Measurements from ENCODE around the gene MICAL2. TPM values are rescaled to one million over a fixed set of nuclear protein-coding genes. Genes with fewer than 3 reads are reported as not detected.

The MICAL2 gene
- total and polyA plus RNA-seq, 10 of the 15 experiments (the other 5 are each of a cell fraction or from before 2014, with no cell fraction given): 0.90 to 5.6 (median 2.4) TPM

DNA sequence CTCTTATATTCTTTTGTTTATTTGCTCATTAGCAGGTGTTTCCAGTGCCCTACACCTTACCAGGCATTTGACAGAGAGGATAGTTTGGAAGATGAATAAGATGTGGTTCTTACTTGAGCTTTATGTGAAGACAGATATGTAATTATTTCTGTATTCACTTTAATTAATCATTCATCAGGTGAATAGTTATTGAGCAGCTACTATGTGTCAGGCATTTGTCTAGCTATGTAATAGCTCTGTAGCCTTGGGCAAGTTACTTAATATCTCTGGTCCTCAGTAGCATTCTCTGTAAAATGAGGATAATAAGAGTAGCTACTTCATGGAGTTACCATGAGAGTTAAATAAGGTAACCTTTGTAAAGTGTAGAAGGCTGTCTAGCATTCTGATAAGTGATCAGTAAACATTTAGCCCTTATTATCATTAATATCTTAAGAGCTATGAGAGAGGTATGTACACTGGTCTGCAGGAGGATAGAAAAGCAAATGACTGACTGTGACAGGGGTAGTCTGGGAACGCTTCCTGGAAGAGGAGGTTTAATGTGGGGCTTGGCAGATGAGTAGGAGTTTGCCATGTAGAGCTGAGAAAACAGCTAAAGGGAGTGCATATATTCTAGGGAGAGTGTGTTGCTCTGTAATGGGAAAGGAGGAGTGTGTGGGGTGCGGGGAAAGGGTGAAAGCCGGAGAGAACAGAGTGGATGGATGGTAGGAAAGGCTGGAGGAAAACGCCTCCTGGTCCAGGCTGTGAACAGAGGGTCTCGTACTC is 56.1 kb downstream of the MICAL2 start (continued):
- TF ChIP-seq SIX5 (IDR thresholded peaks at IDR 0.05; ENCODE audit: low read depth, low read length, severe bottlenecking): no peak

DNA sequence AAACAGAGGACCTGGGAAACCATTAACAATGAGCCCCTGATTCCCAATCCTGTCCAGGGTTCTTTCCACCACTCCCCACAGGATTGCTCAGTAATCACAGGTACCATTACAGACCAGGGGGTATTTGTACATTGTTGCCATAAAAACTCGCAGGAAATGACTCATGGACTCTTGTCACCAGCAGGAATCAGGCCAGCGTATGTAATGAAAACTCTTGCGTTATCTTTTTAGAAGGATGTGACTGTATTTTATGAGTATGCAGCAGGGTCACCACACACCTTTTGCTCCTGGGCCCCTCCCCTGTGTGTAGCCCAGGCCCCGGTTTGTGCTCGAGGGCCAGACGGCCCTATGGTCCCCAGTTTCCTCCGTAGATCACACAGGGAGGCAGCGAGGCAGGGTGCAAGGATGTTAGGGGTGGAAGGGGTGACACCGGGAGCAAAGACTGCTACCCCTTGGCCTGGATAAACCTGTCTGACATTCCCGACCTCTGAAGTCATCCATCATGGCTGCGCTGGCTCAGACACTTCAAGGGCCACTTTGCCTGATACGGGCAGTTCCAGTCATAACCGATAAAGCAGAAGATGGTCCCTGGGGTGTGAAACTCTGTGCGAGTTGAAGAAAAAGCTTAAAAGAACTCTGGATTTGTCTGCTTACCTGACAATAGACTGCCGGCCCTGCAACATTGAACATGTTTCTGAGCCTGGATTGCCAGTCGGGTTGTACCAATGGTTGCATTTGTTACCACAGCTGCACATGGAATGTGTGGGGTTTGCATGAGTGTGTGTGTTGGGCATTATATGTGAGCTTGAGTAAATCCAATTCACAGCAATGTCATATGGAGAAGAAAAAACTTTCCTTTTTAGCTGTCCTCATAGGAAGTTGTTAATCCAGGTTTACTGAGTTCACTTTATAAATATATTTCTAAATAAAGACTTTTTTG is 56.9 kb downstream of the MICAL2 start:
- Histone ChIP-seq H3K4me3 (no peak overlapping the region), H4K20me1 (ENCODE audit: control insufficient read depth, insufficient read depth) (no peaks in the 10 kb centered on the region), H2AFZ (ENCODE audit: control insufficient read depth, low read depth, low read length) (no peak overlapping the region), H3K36me3 (ENCODE audit: control insufficient read depth in 2 of 2, insufficient read depth in 2 of 2, low read length in 1 of 2) (no peaks in the 10 kb centered on the region), H3K27me3 (replicated peaks in 1 of 2; ENCODE audit: control insufficient read depth in 2 of 2, insufficient read depth in 2 of 2, low read length in 1 of 2) (no peaks in the 10 kb centered on the region), H3K9me3 (replicated peaks; ENCODE audit: control insufficient read depth, insufficient read depth, low read length) (peaks cover 1% of the 10 kb centered on the region; the same call in 1 of the 3 replicates), H3K4me1 (ENCODE audit: control insufficient read depth, insufficient read depth, low read length) (no peaks in the 10 kb centered on the region), H3K79me2 (ENCODE audit: control insufficient read depth, insufficient read depth, low read length) (no peaks in the 10 kb centered on the region), H3K27ac (ENCODE audit: control insufficient read depth, insufficient read depth) (no peak overlapping the region), H3K4me2 (ENCODE audit: control insufficient read depth, insufficient read depth) (no peak overlapping the region), H3K9ac (ENCODE audit: control insufficient read depth, insufficient read depth, low read length) (no peak overlapping the region)
- no TSS peak for BruUV-seq (replicated peaks)
- intact Hi-C loops (cut with micrococcal nuclease; ENCODE audit: unreplicated experiment): no loop called here
- RAD21 ChIA-PET (ENCODE audit: unreplicated experiment): no interaction called here
- POLR2A ChIA-PET: no interaction called here
- CTCF ChIA-PET: interaction anchor here (5.9 kb wide), 1 partner anchor 68 kb away, joined by 47 read pairs; no protein-coding TSS in a partner anchor
- DNase-seq (ENCODE audit: low read depth, low spot score) (no peak), ATAC-seq (no peak), FAIRE-seq (no peak)
- in situ Hi-C loops (cut with MboI): no loop called here
- TF ChIP-seq BCL11A (IDR thresholded peaks at IDR 0.05; ENCODE audit: low read depth, low read length) (no peak), IKZF1 (conservative IDR thresholded peaks at IDR 0.05) (no peak), NR2C1 (IDR thresholded peaks at IDR 0.05) (no peak), NFIC (IDR thresholded peaks at IDR 0.05; ENCODE audit: low read depth, low read length) (no peak), FOS (IDR thresholded peaks at IDR 0.05; ENCODE audit: borderline replicate concordance, extremely low read depth, insufficient read length) (no peak), KLF5 (IDR thresholded peaks at IDR 0.05; ENCODE audit: partially characterized antibody) (no peak), CEBPB (IDR thresholded peaks at IDR 0.05; ENCODE audit: borderline replicate concordance in 1 of 2, low read depth in 2 of 2, low read length in 2 of 2) (no peak), TAF1 (IDR thresholded peaks at IDR 0.05; ENCODE audit: borderline replicate concordance, low read depth, low read length) (no peak), SMAD1 (IDR thresholded peaks at IDR 0.05; ENCODE audit: low read depth, partially characterized antibody) (no peak), TBL1XR1 (IDR thresholded peaks at IDR 0.05; ENCODE audit: low read depth, low read length) (no peak), RAD21 (IDR thresholded peaks at IDR 0.05; ENCODE audit: insufficient read depth, low read depth, low read length) (no peak), TCF12 (IDR thresholded peaks at IDR 0.05; ENCODE audit: low read depth, low read length) (no peak), MEF2B (IDR thresholded peaks at IDR 0.05; ENCODE audit: partially characterized antibody, poor library complexity, severe bottlenecking) (no peak), SUPT20H (IDR thresholded peaks at IDR 0.05; ENCODE audit: borderline replicate concordance, control insufficient read depth, low read depth, low read length) (no peak), LARP7 (IDR thresholded peaks at IDR 0.05) (no peak), ZSCAN29 (IDR thresholded peaks at IDR 0.05) (no peak), RCOR1 (conservative IDR thresholded peaks at IDR 0.05; ENCODE audit: low read depth, low read length) (no peak)
- TF ChIP-seq, protein P1, sequence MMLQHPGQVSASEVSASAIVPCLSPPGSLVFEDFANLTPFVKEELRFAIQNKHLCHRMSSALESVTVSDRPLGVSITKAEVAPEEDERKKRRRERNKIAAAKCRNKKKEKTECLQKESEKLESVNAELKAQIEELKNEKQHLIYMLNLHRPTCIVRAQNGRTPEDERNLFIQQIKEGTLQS (IDR thresholded peaks at IDR 0.05; ENCODE audit: borderline replicate concordance, extremely low read depth, low read depth, low read length): no peak
- TF ChIP-seq, protein P2, sequence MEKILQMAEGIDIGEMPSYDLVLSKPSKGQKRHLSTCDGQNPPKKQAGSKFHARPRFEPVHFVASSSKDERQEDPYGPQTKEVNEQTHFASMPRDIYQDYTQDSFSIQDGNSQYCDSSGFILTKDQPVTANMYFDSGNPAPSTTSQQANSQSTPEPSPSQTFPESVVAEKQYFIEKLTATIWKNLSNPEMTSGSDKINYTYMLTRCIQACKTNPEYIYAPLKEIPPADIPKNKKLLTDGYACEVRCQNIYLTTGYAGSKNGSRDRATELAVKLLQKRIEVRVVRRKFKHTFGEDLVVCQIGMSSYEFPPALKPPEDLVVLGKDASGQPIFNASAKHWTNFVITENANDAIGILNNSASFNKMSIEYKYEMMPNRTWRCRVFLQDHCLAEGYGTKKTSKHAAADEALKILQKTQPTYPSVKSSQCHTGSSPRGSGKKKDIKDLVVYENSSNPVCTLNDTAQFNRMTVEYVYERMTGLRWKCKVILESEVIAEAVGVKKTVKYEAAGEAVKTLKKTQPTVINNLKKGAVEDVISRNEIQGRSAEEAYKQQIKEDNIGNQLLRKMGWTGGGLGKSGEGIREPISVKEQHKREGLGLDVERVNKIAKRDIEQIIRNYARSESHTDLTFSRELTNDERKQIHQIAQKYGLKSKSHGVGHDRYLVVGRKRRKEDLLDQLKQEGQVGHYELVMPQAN (conservative IDR thresholded peaks at IDR 0.05): no peak
- SMC1A ChIA-PET (ENCODE audit: uncharacterized antibody, unreplicated experiment): interaction anchor here (1.3 to 2.1 kb wide), 3 partner anchors 11 to 69 kb away, joined by 3 to 9 read pairs (median 5); no protein-coding TSS in a partner anchor
- 58% methylated on average over 16 of the region's 16 CpGs for WGBS (ENCODE audit: insufficient coverage, insufficient replicate concordance, low lambda C conversion rate, missing lambda C conversion rate)
